ENCODE results near the gene GPC5.

The GPC5 gene

GRCh38 chr13:91748416-91749089 lies 350.1 kb downstream of the GPC5 start:
- no peak for TF ChIP-seq POLR2AphosphoS5 (IDR thresholded peaks at IDR 0.05; ENCODE audit: low read depth, low read length)
- TF ChIP-seq TAF1 (IDR thresholded peaks at IDR 0.05; ENCODE audit: borderline replicate concordance, insufficient read depth, low read length) = no peak
- no peak for TF ChIP-seq SIN3A (IDR thresholded peaks at IDR 0.05; ENCODE audit: borderline replicate concordance, insufficient read depth, low read length)
- TF ChIP-seq FOXP2 (optimal IDR thresholded peaks at IDR 0.05; ENCODE audit: borderline replicate concordance, extremely low read depth, extremely low read length, insufficient read depth) = no peak
- TF ChIP-seq REST (IDR thresholded peaks at IDR 0.05; ENCODE audit: insufficient read depth in 1 of 2, low read depth in 2 of 2, low read length in 2 of 2) = no peak

GRCh38 chr13:91758724-91759123 lies 360.3 kb downstream of the GPC5 start:
- TF ChIP-seq POLR2AphosphoS5 (IDR thresholded peaks at IDR 0.05; ENCODE audit: low read depth, low read length) = no peak
- no peak for TF ChIP-seq FOXP2 (optimal IDR thresholded peaks at IDR 0.05; ENCODE audit: borderline replicate concordance, extremely low read depth, extremely low read length, insufficient read depth)
- TF ChIP-seq TAF1 (IDR thresholded peaks at IDR 0.05; ENCODE audit: borderline replicate concordance, insufficient read depth, low read length) = no peak
- no peak for TF ChIP-seq SIN3A (IDR thresholded peaks at IDR 0.05; ENCODE audit: borderline replicate concordance, insufficient read depth, low read length)
- TF ChIP-seq REST (IDR thresholded peaks at IDR 0.05; ENCODE audit: insufficient read depth in 1 of 2, low read depth in 2 of 2, low read length in 2 of 2) = no peak

- TF ChIP-seq REST (IDR thresholded peaks at IDR 0.05; ENCODE audit: insufficient read depth in 1 of 2, low read depth in 2 of 2, low read length in 2 of 2) (no peak), SIN3A (IDR thresholded peaks at IDR 0.05; ENCODE audit: borderline replicate concordance, insufficient read depth, low read length) (no peak), POLR2AphosphoS5 (IDR thresholded peaks at IDR 0.05; ENCODE audit: low read depth, low read length) (no peak), TAF1 (IDR thresholded peaks at IDR 0.05; ENCODE audit: borderline replicate concordance, insufficient read depth, low read length) (no peak), FOXP2 (optimal IDR thresholded peaks at IDR 0.05; ENCODE audit: borderline replicate concordance, extremely low read depth, extremely low read length, insufficient read depth) (no peak)
Observed at GRCh38 chr13:91762957-91763356, 364.5 kb downstream of the GPC5 start.

GRCh38 chr13:91764527-91764926 lies 366.1 kb downstream of the GPC5 start:
- TF ChIP-seq POLR2AphosphoS5 (IDR thresholded peaks at IDR 0.05; ENCODE audit: low read depth, low read length) (no peak), SIN3A (IDR thresholded peaks at IDR 0.05; ENCODE audit: borderline replicate concordance, insufficient read depth, low read length) (no peak), REST (IDR thresholded peaks at IDR 0.05; ENCODE audit: insufficient read depth in 1 of 2, low read depth in 2 of 2, low read length in 2 of 2) (no peak), FOXP2 (optimal IDR thresholded peaks at IDR 0.05; ENCODE audit: borderline replicate concordance, extremely low read depth, extremely low read length, insufficient read depth) (no peak), TAF1 (IDR thresholded peaks at IDR 0.05; ENCODE audit: borderline replicate concordance, insufficient read depth, low read length) (no peak)

Data from PFSK-1 (cell line).